ENCODE data around the gene MIB1.

MIB1 gene

GRCh38 chr18:21803495-21803894, 62.9 kb downstream of the MIB1 start:
- intact Hi-C loops (cut with DNase I) = no loop called here
- DNase-seq = no peak

- DNase-seq = no peak
- intact Hi-C loops (cut with DNase I) = no loop called here
Observed at GRCh38 chr18:21805771-21806366, 65.3 kb downstream of the MIB1 start.

GRCh38 chr18:21808185-21808584, 67.6 kb downstream of the MIB1 start:
- intact Hi-C loops (cut with DNase I) = no loop called here
- no peak for DNase-seq

GRCh38 chr18:21809725-21810124, 69.1 kb downstream of the MIB1 start:
- intact Hi-C loops (cut with DNase I) = no loop called here
- no peak for DNase-seq

GRCh38 chr18:21815101-21815500, 74.5 kb downstream of the MIB1 start:
- no peak for DNase-seq
- intact Hi-C loops (cut with DNase I) = no loop called here

GRCh38 chr18:21820033-21820810, 79.6 kb downstream of the MIB1 start:
- DNase-seq = no peak
- intact Hi-C loops (cut with DNase I) = loop anchor here (10.0 kb wide), 1 partner anchor 75 kb away; the partner anchor contains the start of gene MIB1

GRCh38 chr18:21820811-21821143, 80.2 kb downstream of the MIB1 start:
- intact Hi-C loops (cut with DNase I) = loop anchor here (10.0 kb wide), 1 partner anchor 76 kb away; the partner anchor contains the start of gene MIB1
- no peak for DNase-seq

- intact Hi-C loops (cut with DNase I) = loop anchor here (10.0 kb wide), 1 partner anchor 79 kb away; the partner anchor contains the start of gene MIB1
- no peak for DNase-seq
Observed at GRCh38 chr18:21823848-21824247, 83.3 kb downstream of the MIB1 start.

- intact Hi-C loops (cut with DNase I) = loop anchor here (10.0 kb wide), 1 partner anchor 81 kb away; the partner anchor contains the start of gene MIB1
- no peak for DNase-seq
Observed at GRCh38 chr18:21826196-21826595, 85.6 kb downstream of the MIB1 start.

- intact Hi-C loops (cut with DNase I) = loop anchor here (10.0 kb wide), 1 partner anchor 82 kb away; the partner anchor contains the start of gene MIB1
- DNase-seq = no peak
Observed at GRCh38 chr18:21826641-21827302, 86.2 kb downstream of the MIB1 start.

- no peak for DNase-seq
- intact Hi-C loops (cut with DNase I) = loop anchor here (10.0 kb wide), 1 partner anchor 216 kb away; the partner anchor contains the start of gene SNRPD1
Observed at GRCh38 chr18:21830532-21830931, 89.9 kb downstream of the MIB1 start.

- intact Hi-C loops (cut with DNase I) = loop anchor here (10.0 kb wide), 1 partner anchor 217 kb away; the partner anchor contains the start of gene SNRPD1
- peak in 4 of 10 donors; percentile 8 to 78 (median 18) for DNase-seq
Observed at GRCh38 chr18:21831413-21831831, 90.8 kb downstream of the MIB1 start.

GRCh38 chr18:21833604-21834298, 93.2 kb downstream of the MIB1 start:
- DNase-seq = no peak
- intact Hi-C loops (cut with DNase I) = loop anchor here (10.0 kb wide), 1 partner anchor 219 kb away; the partner anchor contains the start of gene SNRPD1

GRCh38 chr18:21834299-21834660, 93.7 kb downstream of the MIB1 start:
- DNase-seq = no peak
- intact Hi-C loops (cut with DNase I) = loop anchor here (10.0 kb wide), 1 partner anchor 219 kb away; the partner anchor contains the start of gene SNRPD1

GRCh38 chr18:21841570-21841969, 101.0 kb downstream of the MIB1 start:
- intact Hi-C loops (cut with DNase I) = loop anchor here (10.0 kb wide), 1 partner anchor 347 kb away; no protein-coding TSS in a partner anchor
- DNase-seq = no peak

- intact Hi-C loops (cut with DNase I) = loop anchor here (10.0 kb wide), 1 partner anchor 349 kb away; no protein-coding TSS in a partner anchor
Observed at GRCh38 chr18:21843341-21843740, 102.7 kb downstream of the MIB1 start.

GRCh38 chr18:21851327-21851961, 110.9 kb downstream of the MIB1 start:
- DNase-seq = no peak
- intact Hi-C loops (cut with DNase I) = no loop called here

More at GRCh38 chr18:21843341-21843740, 102.7 kb downstream of the MIB1 start:
- DNase-seq = no peak

- intact Hi-C loops (cut with DNase I) = no loop called here
- no peak for DNase-seq
Observed at GRCh38 chr18:21853016-21853415, 112.4 kb downstream of the MIB1 start.

GRCh38 chr18:21853775-21854552, 113.4 kb downstream of the MIB1 start:
- DNase-seq = no peak
- intact Hi-C loops (cut with DNase I) = no loop called here

Data from posterior cingulate gyrus (tissue), 11 donors.